GOT3 (cell line): ENCODE data around the gene MGAT1.
"Not testable (repeated sequence)": the region's sequence is repeated elsewhere in the genome, so short reads cannot be mapped to it uniquely, and the experiment has no call there.

Experiments used
- DNase-seq: peaks from one replicate; lab custom pipeline; 2025; ENCODE audit warnings: mixed read lengths; lab: John Stamatoyannopoulos, UW

Gene MGAT1

DNA sequence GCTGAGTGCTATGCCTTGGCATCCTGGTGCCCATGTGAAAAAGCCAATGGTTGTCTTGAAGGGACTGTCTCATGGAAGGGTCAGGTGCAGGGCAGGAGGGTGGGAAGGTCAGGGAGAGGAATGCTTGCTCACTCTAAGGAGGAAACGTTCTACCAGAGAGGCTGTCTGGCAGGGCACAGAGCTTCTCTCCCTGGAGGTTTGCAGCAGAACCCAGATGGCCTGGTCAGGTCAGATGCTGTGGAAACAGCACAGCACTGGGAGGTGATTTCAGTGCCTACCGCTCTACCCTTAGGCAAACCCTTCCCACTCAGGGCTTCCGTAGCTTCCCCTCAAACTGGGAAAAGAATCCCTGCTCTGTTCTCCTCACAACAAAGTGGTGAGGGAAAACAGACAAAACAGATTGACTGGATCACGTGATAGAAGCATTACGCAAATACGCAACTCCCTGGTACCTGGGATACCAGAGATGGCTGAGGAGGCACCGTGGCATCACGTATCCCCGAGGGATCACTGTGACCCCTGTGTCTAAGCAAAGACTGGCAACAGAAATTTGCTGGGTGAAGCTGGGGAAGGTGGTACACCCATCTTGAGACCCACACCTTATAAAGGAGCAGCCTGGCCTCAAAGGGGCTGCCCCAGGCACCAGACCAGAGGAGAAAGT is 3.9 kb upstream of the MGAT1 start:
- DNase-seq, result no peak

DNA sequence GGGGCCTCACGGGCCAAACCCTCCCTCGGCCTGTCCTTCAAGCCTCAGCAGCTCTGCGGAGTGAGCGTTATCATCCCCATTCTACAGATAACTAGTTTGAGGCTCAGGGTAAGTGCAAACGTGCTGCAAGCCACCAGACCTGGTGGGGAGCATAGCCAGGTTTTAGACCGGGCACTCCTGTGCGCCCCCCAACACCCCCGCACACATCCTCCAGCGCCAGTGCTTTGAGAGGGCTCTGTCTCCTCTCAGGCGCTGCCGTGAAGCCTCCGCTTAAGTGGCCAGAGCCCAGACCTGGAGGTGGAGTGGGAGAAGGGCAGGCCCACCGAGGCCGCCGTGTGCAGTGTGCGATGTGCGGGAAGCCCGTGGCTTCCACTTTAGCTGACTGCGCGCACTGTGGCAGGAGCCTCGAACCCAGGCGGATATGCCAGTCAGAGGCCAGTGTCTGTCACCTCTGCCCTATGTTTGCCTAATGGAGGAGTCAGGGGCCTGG is 1.6 kb upstream of the MGAT1 start:
- no peak for DNase-seq

DNA sequence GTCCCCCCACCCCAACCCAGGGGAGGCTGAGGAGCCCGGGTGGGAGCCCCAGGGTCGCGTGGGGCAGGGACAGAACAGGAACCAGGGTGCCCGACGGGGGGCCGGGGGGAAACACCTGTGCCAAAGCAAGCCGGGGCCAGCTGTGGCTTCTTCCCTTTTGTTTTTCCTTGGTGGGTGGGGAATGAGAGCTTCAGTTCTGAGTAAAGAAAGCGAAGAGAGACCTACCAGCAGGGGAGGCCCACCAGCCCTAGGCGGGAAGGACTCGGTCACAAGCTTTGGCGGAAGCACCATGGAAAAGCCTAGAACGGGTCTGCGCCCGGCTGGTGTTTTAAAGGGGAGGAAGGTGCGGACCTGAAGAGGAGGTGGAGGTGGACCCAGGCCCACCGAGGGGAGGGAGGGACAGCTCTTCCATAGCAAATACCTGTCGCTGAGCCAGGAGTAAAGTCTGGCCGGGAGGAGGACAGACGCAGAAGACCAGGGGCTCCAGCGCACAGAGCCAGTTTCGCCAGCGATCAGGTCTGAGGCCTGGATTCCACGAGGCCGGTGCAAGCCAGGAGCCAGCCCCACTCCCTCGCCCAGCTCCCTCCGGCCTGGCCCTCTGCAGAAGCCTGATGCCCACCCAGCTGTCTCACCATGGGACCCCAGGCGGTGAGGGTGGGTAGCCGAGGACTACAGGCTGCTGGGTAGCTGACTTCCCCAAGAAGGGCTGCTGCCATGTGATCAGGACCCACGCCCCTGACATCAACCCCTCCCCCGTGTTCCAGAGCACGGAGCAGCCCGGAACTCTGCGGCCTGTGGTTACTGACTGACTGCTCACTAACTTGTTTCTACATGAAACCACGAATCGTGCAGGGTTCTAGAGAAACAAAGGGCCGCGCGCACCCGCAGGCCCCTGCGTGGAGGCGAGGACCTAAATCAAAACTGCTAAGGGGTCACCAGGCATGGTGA is 849 bp upstream of the MGAT1 start:
- no peak for DNase-seq

DNA sequence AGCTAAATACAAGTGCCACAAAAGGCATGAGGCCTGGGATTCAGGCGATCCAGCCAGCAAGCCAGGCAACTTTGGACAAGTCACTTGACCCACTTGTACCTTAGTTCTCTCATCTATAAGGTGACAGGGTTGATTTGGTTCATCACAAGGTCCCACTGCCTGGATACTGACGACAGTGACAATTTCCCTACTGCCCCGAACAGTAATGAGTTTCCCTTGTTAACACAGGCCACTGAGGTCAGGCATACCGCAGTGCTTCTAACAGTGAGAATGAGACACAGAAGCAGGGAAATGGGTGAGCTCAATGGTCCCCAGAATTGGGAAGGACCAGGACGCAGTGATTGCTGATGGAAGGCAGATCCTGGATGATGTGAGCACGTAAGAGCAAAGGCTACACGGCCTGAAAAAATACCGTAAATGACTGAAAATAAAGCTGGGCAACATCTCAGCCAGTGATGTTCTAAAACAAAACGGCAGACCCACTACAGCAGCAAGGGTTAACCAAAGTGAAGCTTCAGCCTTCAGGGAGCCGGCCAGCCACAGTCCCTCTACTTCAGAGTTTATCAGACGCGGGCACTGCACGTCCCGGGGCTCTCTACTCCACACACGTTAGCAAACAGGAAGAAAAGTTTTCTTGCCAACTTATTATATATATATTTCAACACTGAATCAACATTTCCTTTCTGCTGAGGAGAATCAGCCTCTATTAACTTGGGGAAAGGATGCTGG is 846 bp downstream of the MGAT1 start:
- DNase-seq, result no peak

DNA sequence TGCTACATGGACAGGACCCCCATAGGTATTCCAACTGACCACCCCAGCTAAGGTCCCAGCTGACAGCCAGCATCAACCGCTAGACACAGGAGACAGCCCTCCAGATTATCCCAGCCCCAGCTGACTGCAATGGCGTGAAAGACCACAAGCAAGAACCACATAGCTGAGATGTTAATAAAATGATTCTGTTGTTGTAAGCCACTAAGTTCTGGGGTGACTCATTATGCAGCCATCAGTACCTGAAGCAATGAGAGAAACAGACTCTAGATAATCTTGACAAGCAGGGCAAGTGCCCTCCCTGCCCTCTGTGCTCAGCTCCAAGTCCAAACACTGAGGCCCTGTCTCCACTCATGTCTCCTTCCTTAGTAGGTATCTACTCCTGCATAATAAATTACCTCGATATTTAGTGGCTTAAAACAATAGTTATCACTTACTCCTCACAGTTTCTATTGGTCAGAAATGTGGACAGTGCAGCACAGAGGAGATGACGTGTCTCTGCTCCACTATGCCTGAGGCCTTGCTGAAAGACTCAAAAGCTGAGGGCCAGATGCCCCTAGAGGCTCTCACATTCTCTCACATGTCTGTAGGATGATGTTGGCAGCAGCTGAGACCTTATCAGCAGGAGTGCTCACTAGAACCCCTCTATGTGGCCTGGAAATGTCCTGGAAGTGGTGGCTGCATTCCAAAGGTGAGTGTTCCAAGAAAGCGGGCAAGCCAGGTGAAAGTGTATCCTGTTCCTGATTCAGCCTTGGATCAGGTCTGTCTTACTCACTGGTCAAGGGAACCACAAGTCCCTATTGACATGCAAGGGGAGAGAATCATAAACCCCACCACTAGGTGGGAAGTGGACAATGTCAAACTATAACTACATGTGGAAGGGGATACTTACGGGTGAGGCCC is 2.5 kb downstream of the MGAT1 start:
- DNase-seq, result no peak

DNA sequence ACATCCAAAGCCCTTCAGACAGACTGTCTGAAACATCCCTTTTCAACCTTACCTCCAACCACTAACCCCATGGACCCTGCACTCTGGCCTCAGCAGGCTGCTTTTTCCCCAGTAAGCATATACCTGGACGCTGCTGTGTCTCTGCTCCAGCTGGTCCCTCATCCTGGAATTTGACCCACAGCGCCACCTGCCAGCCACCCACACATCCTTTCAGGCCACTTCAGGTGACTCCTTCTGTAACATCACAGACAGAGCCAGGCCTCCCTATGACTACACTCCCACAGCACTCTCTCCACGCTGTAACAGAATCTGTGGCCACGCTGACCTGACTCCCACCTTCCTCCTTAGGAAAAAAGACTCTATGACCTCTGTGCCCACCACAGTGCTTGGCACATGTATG is 3.4 kb downstream of the MGAT1 start:
- no peak for DNase-seq

DNA sequence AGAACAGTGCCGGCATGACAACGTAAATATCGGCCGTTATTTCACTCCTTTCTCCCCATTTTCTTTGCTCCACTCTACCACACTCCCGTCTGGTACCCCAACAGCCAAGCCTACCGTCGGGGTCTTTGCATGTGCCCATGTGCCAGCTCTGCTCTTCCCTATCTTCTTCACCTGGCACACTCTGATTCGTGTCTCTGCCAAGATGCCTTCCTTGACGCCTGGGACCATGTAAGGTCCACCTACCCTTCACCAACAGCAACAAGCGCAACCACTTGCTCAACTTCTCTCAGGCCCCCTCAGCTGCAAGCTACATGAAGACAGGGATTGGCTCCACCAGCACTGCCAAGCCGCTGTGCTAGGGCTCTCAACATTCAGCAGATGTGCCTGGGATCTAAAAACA is 4.4 kb downstream of the MGAT1 start:
- no peak for DNase-seq

DNA sequence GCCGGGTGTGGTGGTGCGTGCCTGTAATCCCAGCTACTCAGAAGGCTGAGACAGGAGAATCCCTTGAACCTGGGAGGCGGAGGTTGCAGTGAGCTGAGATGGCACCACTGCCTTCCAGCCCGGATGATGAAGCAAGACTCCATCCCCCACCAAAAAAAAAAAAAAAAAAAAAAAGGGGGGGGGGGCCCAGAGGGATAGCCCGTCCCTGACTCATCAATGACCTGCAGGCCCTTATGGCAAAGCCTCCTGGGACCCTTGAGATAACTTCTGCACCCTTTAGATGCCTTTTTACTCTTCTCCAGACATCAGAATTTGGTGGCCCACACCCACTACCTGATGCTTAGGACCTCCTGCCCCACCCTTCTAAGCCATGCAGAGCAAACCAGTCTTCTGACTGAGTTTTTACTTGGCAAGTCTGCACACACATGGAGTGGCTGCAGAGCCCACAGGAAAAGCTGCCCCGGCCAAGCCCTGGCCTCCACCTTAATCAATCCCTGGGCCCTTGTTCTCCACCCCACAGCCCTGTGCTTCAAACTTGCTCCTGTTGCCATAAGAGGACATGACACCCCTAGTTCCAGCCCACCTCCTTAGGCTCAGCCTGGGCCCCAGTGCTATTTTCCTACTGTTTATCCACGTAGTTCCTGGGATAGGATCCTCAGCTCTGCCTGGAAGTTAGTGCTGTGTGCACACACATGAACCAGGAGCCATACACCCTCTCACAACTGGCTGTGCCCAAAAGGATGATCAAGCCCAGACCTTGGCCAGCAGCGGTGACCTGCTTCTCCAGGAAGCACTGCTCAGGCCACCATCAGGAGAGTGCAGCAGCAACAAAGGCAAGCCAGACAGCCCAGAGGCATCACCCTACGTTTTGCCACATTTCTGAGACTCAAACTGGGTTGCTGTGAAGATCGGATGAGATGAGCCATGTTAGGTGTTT is 5.1 kb downstream of the MGAT1 start:
- DNase-seq, result no peak

DNA sequence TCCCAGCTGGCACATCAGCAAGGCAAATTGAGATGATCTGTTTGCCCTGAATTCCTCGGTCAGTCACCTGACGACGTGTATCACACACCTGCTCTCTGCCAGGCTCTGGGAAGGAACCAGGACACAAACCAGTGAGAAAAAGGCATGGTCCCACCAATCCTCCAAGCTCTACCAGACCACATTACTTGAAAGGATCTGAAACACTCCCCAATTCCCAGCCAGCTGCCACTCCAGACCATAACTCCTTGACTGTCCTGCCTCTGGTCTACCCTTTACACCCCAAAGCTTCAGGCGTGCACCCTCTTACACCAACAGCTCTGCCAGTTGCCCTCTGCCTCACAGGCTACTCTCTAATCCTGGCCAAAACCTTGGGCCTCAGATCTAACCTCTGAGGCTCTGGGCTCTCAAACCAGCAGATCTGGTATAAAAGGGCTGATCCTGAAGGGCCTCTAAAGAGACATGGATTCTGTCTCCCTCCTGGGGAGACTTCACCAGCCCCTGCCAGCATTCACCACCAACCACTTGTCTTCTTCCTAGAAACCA is 6.8 kb downstream of the MGAT1 start:
- no peak for DNase-seq

DNA sequence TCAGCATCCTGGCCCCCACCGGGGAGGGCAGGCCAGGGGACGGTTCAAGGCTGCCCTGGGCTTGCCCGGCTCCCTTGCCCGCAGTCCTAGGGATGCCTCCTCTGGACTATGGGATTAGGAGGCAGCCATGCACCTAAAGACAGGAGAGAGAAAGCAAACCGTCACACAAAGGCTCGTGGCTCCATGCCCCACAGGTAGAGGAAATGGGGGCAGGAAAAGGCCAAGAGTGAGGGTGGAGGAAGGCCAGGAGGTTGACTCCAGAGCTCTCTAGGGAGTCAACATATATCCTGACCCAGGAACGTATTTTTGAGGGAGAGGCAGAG is 9.7 kb downstream of the MGAT1 start:
- no peak for DNase-seq

DNA sequence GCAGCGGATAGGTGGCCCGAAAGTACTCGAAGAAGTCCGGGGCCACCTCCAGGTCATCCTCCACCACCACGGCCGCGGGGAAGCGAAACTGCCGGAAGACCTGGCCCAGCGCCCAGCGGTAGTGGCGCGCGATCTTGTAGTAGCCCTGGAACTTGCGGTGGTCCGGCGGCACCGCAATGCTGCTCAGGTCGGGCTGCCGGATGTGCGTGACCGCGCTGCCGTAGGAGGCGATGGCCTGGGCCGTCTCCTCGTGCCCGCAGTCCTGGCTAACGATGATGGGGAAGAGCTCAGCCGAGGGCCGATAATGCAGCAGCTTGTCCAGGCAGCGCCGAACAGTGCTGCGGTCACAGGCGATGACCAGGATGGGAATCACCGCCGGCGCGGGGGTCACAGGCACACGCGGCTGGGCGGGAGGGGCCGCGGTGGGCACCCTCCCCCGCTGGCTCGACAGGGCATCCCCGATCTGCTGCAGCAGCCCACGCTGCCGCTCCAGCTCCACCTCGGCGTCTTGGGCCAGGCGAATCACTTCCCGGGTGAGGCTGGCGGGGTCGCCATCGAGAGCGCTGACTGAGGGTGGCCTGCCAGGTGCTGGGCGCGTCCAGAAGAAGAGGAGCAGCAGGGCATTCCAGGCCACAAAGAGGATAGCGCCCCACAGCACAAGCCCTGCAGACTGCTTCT is 10.2 kb downstream of the MGAT1 start:
- DNase-seq, result no peak

DNA sequence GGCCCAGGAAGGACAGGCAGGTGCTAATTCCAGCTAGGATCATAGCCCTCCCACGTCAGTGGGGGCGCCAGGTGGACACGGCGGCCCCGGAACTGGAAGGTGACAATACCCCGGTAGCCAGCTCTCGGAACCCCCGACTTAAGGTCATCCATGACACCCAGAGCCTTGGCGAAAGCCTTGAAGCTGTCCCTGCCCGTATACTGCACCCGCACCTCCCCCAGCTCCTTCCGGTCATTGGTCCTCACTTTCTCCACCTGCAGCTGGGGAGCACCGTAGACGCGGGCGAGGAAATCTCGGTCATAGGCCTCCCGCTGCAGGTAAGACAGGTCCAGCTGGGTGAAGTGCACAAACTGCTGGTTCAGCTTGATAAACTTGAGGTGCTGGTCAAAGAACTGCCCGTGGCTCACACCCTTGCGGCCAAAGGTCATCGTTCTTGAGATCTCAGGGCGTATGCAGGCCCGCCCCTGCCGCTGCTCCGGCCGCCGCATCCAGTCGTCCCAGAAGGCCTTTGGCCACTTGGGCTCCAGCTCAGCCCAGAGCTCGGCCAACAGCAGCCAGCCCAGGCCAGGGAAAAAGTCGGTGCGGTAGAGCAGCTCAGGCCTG is 10.9 kb downstream of the MGAT1 start:
- DNase-seq, result no peak

DNA sequence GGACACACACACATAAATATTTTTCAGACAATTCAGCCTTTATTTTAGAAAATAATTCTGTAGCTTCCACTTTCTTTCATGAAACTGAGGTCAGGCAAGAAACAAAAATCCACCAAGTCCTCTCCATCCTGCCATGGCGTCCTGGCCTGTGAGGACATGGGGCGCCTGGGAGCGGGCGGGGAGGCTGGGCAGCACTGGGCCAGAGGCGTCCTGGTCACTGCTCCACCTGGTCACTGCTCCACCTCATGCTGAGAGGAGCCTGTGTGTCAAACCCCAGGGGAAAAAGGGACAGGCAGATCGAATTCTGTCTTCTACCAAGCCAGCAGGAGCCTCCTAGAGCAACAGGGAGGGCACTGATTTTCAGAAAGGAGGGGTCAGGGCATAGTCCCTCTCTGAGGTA is 12.1 kb downstream of the MGAT1 start:
- no peak for DNase-seq

DNA sequence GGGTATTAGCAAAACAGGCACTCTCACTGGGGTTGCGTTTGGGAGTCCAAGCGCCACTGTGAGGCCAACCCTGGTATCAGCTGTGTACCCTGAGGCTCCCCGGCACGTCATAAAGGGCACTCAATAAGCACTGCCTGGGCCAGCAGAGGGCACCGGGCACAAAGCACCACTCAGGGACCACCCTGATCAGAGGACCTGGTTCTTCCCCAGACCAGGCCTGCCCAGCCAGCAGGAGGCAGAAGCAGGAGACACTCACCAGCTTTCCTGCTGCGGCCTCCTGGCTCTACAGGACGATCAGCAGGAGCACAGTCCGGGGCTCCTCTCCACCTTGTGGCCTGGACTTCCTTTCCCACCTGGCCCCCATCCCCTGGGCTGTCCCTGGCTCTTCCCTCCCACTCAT is 12.6 kb downstream of the MGAT1 start:
- no peak for DNase-seq

DNA sequence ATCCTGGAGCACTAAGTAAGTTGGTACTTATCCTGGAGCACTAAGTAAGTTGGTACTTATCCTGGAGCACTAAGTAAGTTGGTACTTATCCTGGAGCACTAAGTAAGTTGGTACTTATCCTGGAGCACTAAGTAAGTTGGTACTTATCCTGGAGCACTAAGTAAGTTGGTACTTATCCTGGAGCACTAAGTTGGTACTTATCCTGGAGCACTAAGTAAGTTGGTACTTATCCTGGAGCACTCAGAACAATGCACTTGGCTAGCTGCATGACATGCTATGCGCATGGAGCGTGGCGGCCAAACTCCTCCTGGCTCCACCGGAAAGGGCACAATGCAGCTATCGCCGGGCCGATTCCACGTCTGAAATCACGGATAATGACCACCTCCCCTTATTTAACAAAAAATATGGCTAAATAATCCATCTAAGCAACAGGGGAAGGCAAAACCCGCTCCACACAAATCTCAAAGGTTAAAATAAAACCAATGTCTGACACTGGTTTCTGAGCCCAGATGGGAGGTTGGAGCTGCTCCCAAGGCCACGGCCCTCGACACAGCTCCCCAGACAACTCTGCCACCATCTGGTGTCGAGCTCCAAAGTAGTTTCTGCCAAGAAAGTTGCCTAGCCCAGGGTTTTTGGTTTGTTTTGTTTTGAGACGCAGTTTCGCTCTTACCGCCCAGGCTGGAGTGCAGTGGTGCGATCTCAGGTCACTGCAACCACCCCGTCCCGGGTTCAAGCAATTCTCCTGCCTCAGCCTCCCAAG is 13.8 kb downstream of the MGAT1 start:
- DNase-seq, result not testable (repeated sequence)

DNA sequence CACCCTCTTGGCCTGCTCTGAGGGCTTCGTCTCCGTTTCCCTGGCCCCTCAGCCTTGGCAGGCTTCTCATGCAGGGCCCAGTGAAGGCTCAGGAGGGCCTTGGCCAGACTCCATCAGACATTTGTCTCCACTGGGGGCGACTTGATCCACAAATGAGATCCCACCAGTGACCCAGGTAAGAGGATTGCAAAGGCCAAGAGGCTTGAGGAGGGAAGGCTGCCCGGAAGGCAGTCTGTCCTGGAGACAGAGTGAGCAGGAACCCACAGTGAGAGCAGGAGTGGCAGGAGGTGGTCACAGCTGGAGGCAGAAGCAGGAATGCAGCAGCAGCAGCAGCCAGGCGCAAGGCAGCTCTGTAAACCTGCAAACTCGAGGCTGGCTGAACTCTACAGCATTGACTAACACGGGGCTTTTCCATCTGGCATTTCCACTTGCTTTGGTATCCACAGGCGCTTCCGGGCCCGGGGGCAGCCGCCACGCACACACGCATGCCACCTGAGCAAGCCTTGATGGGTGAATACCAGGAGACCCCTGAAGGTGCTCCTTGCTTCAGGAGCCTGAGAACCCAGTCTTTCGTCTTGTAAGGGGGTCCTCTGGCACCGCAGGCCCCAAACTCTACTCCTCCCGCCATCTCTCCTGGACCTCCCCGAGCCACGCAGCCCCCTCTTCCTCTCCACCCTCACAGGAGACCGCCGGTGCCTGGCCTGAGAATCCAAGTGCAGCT is 14.7 kb downstream of the MGAT1 start:
- DNase-seq, result no peak

DNA sequence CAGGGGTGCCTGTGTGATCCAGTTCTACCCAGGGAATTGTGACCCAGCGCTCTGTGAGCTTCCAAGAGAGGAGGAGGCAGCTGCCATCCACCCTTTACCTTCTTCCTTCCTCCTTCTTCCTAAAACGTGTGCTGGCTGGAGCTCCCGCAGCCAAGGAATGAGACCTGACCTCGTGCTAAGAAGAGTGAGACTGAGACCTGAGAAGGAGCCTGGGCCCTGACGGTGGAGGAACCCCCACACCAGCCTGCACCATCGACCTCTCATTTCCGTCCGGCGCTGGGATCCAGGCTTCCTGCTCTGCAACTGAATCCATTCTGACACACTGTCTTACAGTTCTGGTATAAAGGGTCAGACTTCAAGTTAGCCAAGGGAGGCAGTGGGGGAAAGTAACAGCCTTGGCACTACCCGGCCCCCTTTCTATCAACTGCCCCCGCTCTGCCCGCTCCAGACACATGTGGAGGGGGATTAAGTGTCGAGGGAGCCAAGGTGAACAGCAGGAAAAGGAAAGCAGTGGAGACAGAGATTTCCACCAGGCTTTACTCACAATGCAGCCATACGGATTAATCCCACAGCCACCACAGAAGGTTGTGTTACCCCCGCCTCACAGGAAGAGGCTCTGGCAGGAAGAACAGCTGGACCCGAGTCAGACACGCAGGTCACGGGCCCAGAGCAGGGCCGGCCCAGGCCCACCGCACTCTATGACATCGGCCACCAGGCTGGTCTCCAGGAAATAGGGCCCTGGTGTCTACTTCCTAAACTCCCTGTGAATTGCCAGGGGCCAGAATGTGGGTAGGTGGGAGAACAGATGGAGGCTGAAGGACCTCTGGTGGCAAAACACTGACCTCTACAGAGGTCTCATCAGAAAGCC is 15.8 kb downstream of the MGAT1 start:
- no peak for DNase-seq
